Suprapubic skin (tissue), 4 donors: ENCODE results near the gene RNASE9. TPM values are rescaled to one million over a fixed set of nuclear protein-coding genes. Genes with fewer than 3 reads are reported as not detected.

Experiments used
- DNase-seq, 2 donors: peaks; one replicate each; pipeline ENCODE4 v3.0.0-alpha.2; 2019; ENCODE audit warnings: low spot score in 2 of 2
- H3K27ac ChIP-seq: fragments of 200-600 bp; sonication (generic); one replicate; pipeline ENCODE4 v1.5.1; 2019
- H3K27me3 ChIP-seq: fragments of 200-600 bp; sonication (generic); one replicate; pipeline ENCODE4 v1.5.1; 2019
- H3K36me3 ChIP-seq: fragments of 200-600 bp; sonication (generic); one replicate; pipeline ENCODE4 v1.5.1; 2019
- H3K4me1 ChIP-seq: fragments of 200-600 bp; sonication (generic); one replicate; pipeline ENCODE4 v1.5.1; 2019
- H3K4me3 ChIP-seq: fragments of 200-600 bp; sonication (generic); one replicate; pipeline ENCODE4 v1.5.1; 2019; ENCODE audit warnings: mild to moderate bottlenecking
- H3K9me3 ChIP-seq: fragments of 200-600 bp; sonication (generic); one replicate; pipeline ENCODE4 v1.5.1; 2019
- EP300 ChIP-seq: sonication (generic); formaldehyde crosslinking; IDR thresholded peaks from one replicate; pipeline ENCODE4 v1.6.1; 2017; ENCODE audit warnings: antibody characterized with exemption
- POLR2A ChIP-seq, 2 donors: fragments of 450-650 bp; IDR thresholded peaks; one replicate each; pipeline ENCODE4 v1.6.1; 2017; ENCODE audit warnings: antibody characterized with exemption in 2 of 2, mild to moderate bottlenecking in 2 of 2, moderate library complexity in 2 of 2
- POLR2AphosphoS5 ChIP-seq, 3 donors: sonication (generic); formaldehyde crosslinking; IDR thresholded peaks; one replicate each; pipeline ENCODE4 v1.6.1; 2017; ENCODE audit warnings: antibody characterized with exemption in 3 of 3
- WGBS: methylation state at CpG from one replicate; pipeline ENCODE4 v1.1.5; 2018; 5-methylcytosine and 5-hydroxymethylcytosine counted together
- total RNA-seq, 4 donors: library from RNA; depleted of rRNA; stranded (reverse); fragments of >200 nt; gene quantifications; one replicate each; pipeline ENCODE4 v1.1.0, GENCODE V29; 2016
- TF ChIP-seq, protein P1 (sequence below), 2 donors: fragments of 200-600 bp in 1 of 2; fragments of 450-650 bp in 1 of 2; sonication (generic) in 1 of 2; IDR thresholded peaks; one replicate each; pipeline ENCODE4 v1.5.1; 2016 to 2019; ENCODE audit warnings: antibody characterized with exemption in 2 of 2, mild to moderate bottlenecking in 1 of 2, moderate library complexity in 1 of 2

Gene RNASE9
- total RNA-seq, 4 donors from 2014 or later, result not detected

DNA sequence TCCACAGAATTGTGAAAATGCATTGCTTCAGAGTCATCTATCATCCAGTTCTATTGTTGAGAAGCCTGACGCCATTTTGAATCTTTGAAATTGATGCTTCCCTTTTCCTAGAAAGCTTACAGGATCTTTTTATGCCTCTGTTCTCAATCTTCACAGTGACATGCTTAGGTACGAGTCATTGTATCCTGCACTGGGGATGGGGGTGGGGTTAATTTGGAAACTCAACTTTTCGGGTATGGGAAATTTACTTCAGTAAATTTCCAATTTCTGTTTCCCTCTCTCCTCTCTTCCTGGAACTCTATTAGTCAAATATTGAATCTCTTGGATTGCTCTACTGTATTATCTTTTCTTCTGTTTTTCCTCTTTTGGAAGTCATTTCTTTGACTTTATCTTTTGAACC lies 31.0 kb downstream of the RNASE9 start:
- H3K27ac ChIP-seq, result no peak overlapping the region
- H3K36me3 ChIP-seq, result no peaks in the 10 kb centered on the region
- peaks cover 3% of the 10 kb centered on the region for H3K27me3 ChIP-seq
- no peaks in the 10 kb centered on the region for H3K9me3 ChIP-seq
- WGBS, result 81% methylated on average over 3 of the region's 3 CpGs
- H3K4me1 ChIP-seq, result no peaks in the 10 kb centered on the region
- no peak overlapping the region for H3K4me3 ChIP-seq
- no peak for DNase-seq
- TF ChIP-seq, protein P1, sequence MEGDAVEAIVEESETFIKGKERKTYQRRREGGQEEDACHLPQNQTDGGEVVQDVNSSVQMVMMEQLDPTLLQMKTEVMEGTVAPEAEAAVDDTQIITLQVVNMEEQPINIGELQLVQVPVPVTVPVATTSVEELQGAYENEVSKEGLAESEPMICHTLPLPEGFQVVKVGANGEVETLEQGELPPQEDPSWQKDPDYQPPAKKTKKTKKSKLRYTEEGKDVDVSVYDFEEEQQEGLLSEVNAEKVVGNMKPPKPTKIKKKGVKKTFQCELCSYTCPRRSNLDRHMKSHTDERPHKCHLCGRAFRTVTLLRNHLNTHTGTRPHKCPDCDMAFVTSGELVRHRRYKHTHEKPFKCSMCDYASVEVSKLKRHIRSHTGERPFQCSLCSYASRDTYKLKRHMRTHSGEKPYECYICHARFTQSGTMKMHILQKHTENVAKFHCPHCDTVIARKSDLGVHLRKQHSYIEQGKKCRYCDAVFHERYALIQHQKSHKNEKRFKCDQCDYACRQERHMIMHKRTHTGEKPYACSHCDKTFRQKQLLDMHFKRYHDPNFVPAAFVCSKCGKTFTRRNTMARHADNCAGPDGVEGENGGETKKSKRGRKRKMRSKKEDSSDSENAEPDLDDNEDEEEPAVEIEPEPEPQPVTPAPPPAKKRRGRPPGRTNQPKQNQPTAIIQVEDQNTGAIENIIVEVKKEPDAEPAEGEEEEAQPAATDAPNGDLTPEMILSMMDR (IDR thresholded peaks at IDR 0.05), result no peak
- TF ChIP-seq POLR2AphosphoS5 (IDR thresholded peaks at IDR 0.05), result no peak
- TF ChIP-seq EP300, result no peak
- TF ChIP-seq POLR2A (IDR thresholded peaks at IDR 0.05), result no peak

DNA sequence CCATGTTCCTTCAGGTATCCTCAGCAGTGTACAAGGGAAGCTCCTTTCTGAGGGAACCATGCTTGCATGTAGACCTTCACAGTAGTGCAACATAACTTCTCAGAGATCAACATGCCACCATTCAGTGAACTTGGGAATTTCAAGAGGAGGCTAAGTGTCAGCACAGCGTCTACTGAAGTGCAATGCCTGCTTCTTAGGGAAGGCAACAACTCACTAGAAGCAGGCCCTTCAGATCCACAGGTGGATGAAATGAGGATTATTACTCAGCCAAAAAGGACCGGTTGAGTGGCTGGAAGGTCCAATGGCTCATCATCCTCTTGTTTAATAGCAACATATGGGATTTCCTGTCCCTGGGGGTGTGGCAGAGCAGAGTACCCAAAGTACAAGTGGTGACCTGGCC lies 36.8 kb downstream of the RNASE9 start:
- no peak for DNase-seq
- Histone ChIP-seq H3K27me3 (peaks cover 3% of the 10 kb centered on the region), H3K9me3 (no peaks in the 10 kb centered on the region), H3K4me1 (no peaks in the 10 kb centered on the region), H3K4me3 (no peak overlapping the region), H3K27ac (no peak overlapping the region), H3K36me3 (no peaks in the 10 kb centered on the region)
- WGBS, result 79% methylated on average over 2 of the region's 2 CpGs
- no peak for TF ChIP-seq EP300
- TF ChIP-seq, protein P1 (IDR thresholded peaks at IDR 0.05), result no peak
- no peak for TF ChIP-seq POLR2A (IDR thresholded peaks at IDR 0.05)
- TF ChIP-seq POLR2AphosphoS5 (IDR thresholded peaks at IDR 0.05), result no peak

DNA sequence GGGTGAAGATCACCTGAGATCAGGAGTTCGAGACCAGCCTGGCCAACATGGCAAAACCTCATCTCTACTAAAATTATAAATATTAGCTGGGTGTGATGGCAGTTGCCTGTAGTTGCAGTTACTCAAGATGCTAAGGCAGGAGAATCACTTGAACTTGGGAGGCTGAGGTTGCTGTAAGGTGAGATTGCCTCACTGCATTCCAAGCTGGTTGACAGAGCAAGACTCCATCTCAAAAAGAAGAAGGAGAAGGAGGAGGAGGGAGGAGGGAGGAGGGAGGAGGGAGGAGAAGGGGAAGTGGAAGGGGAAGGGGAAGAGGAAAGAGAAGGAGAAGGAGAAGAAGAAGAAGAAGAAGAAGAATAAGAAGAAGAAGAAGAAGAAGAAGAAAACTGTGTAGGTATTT lies 38.5 kb downstream of the RNASE9 start:
- Histone ChIP-seq H3K27me3 (peaks cover 3% of the 10 kb centered on the region), H3K4me1 (no peaks in the 10 kb centered on the region), H3K27ac (no peak overlapping the region), H3K36me3 (no peaks in the 10 kb centered on the region), H3K4me3 (no peak overlapping the region), H3K9me3 (no peaks in the 10 kb centered on the region)
- TF ChIP-seq POLR2AphosphoS5 (IDR thresholded peaks at IDR 0.05), result no peak
- no peak for DNase-seq
- WGBS, result 77% methylated on average over 1 of the region's 1 CpG

DNA sequence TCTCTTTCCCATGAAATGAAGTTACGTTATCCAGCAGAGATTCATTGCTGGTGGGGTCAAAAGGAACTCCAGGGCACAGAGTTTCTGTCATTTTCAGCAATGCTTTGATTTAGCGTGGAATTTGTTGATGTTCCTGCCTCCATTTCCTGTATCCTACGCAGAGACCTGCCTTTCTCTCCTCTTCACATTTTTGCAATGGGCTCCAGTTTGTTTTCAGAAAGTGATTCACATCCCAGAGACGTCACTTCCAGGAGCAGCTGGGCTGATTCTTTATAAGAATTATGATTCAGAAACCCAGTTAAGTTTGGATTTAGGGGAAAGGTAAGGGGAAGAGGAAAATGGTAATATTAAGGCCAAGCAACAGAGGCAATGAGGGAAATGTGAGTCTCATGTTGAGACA lies 43.9 kb downstream of the RNASE9 start:
- Histone ChIP-seq H3K36me3 (no peaks in the 10 kb centered on the region), H3K4me1 (no peaks in the 10 kb centered on the region), H3K27ac (no peak overlapping the region), H3K4me3 (no peak overlapping the region), H3K27me3 (no peaks in the 10 kb centered on the region), H3K9me3 (no peaks in the 10 kb centered on the region)
- TF ChIP-seq, protein P1 (IDR thresholded peaks at IDR 0.05), result no peak
- TF ChIP-seq POLR2AphosphoS5 (IDR thresholded peaks at IDR 0.05) (no peak), EP300 (no peak), POLR2A (IDR thresholded peaks at IDR 0.05) (no peak)
- no peak for DNase-seq
- 64% methylated on average over 4 of the region's 4 CpGs for WGBS

DNA sequence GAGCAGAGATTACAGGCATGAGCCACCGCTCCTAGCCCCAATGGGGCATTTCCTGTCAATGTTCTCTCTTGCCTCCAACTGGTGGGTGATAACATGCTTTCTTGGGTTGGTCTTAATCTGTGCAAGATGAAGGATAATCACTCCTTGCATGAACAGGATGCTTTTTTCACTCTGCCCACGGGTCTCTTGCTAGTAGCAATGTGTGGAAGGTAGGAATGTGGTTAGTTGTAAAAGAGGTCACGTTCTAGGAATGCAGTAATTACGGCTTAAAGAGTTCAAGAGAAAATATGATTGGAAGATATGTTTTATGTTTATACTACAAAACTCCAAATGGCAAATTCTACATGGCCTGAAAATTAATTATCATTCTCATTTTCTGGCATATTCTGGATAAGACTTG lies 45.0 kb downstream of the RNASE9 start:
- no peaks in the 10 kb centered on the region for H3K27me3 ChIP-seq
- H3K4me1 ChIP-seq, result no peaks in the 10 kb centered on the region
- no peaks in the 10 kb centered on the region for H3K9me3 ChIP-seq
- no peaks in the 10 kb centered on the region for H3K36me3 ChIP-seq
- no peak for DNase-seq
- TF ChIP-seq, protein P1 (IDR thresholded peaks at IDR 0.05), result no peak
- no peak for TF ChIP-seq POLR2A (IDR thresholded peaks at IDR 0.05)
- no peak for TF ChIP-seq POLR2AphosphoS5 (IDR thresholded peaks at IDR 0.05)
- no peak for TF ChIP-seq EP300
- WGBS, result 56% methylated on average over 4 of the region's 4 CpGs
- H3K27ac ChIP-seq, result no peak overlapping the region
- H3K4me3 ChIP-seq, result no peak overlapping the region
